ENCODE data around the gene PARD3B. TPM values are rescaled to one million over a fixed set of nuclear protein-coding genes. Genes with fewer than 3 reads are reported as not detected.

Gene PARD3B
- total and polyA plus RNA-seq, 2 of the 8 experiments (the other 6 are each of a cell fraction or from before 2014, with no cell fraction given): 1.2 to 5.7 TPM

DNA sequence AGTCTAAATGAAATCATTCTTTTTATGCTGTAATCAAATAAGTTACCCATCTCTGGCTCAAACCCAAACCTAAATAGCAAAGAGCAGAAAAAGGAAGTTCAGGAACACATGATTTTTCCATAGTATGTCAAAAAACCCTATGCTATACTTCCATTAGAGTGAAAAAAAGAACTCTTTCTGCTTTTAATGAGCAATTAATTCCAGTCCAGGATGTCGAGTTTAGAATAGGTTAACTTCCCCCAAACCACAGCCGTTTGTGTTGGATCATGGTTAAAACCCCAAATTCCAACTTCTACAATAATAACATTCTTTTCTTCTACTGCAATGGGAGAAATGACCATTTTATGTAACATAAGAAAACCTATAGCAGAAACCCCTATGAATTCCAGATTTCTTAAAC, 965.9 kb downstream of the PARD3B start:
- TF ChIP-seq CBX5 (IDR thresholded peaks at IDR 0.05; ENCODE audit: low read depth, low read length) (no peak), JUND (IDR thresholded peaks at IDR 0.05; ENCODE audit: low read length) (no peak), POLR2A (IDR thresholded peaks at IDR 0.05; ENCODE audit: control extremely low read depth in 1 of 2, low read depth in 2 of 2, low read length in 2 of 2) (no peak), CBX8 (IDR thresholded peaks at IDR 0.05; ENCODE audit: borderline replicate concordance, low read depth, low read length) (no peak), NRF1 (IDR thresholded peaks at IDR 0.05; ENCODE audit: low read depth, low read length) (no peak), CHD1 (IDR thresholded peaks at IDR 0.05; ENCODE audit: low read depth, low read length) (no peak), NANOG (IDR thresholded peaks at IDR 0.05; ENCODE audit: insufficient read depth, low read depth, low read length, poor library complexity, severe bottlenecking) (no peak), POU5F1 (IDR thresholded peaks at IDR 0.05; ENCODE audit: low read depth, low read length) (no peak), SRF (IDR thresholded peaks at IDR 0.05; ENCODE audit: low read depth, low read length) (no peak)
- H3K79me1 ChIP-seq (ENCODE audit: low read depth, low read length): no peaks in the 10 kb centered on the region; the same call in 1 of the 2 replicates
- no peak overlapping the region for H4K8ac ChIP-seq (ENCODE audit: extremely low read depth, insufficient read depth, low read length)
- no peak overlapping the region for H3K14ac ChIP-seq (ENCODE audit: insufficient read length)
- H2BK12ac ChIP-seq (ENCODE audit: low read depth, low read length): no peak overlapping the region
- peaks cover 0 to 9% of the 10 kb centered on the region in 2 experiments; a peak in 1 of 4 replicates for H3K9me3 ChIP-seq (ENCODE audit: insufficient read depth in 2 of 2, low read depth in 1 of 2, low read length in 1 of 2)
- H3K23ac ChIP-seq (ENCODE audit: insufficient read length): no peak overlapping the region
- H3K18ac ChIP-seq (ENCODE audit: extremely low read depth, low read length): no peak overlapping the region
- no peak overlapping the region for H4K91ac ChIP-seq (replicated peaks; ENCODE audit: insufficient read length, low read length)
- no peak overlapping the region for H3K27ac ChIP-seq (ENCODE audit: low read depth, low read length)
- H2BK5ac ChIP-seq (ENCODE audit: low read depth, low read length): no peak overlapping the region
- no peaks in the 10 kb centered on the region for H3K79me2 ChIP-seq (ENCODE audit: control insufficient read depth in 1 of 2, insufficient read depth in 2 of 2, low read length in 2 of 2)
- H2AK5ac ChIP-seq (ENCODE audit: low read depth, low read length): no peak overlapping the region
- H3K4ac ChIP-seq (replicated peaks; ENCODE audit: insufficient read length, low read depth, low read length): no peak overlapping the region
- H4K5ac ChIP-seq (ENCODE audit: insufficient read length, low read depth, low read length): no peak overlapping the region
- no peak overlapping the region for H3K9ac ChIP-seq (replicated peaks in 1 of 4; ENCODE audit: extremely low read depth in 1 of 4, low read depth in 3 of 4, low read length in 3 of 4)
- H3K4me3 ChIP-seq (ENCODE audit: extremely low read depth in 1 of 4, insufficient read depth in 2 of 4, low read depth in 3 of 4, low read length in 4 of 4): no peak overlapping the region
- no peaks in the 10 kb centered on the region for H3K36me3 ChIP-seq (ENCODE audit: control insufficient read depth in 2 of 4, insufficient read depth in 4 of 4, low read length in 3 of 4)
- POLR2A ChIA-PET (ENCODE audit: partially characterized antibody): no interaction called here
- 87% methylated on average over 2 of the region's 2 CpGs; no CpG with 5 or more reads in 1 of the 2 experiments for WGBS, 2 experiments (ENCODE audit: extremely low coverage in 1 of 2, insufficient coverage in 1 of 2, insufficient read length in 1 of 2, insufficient replicate concordance in 2 of 2, low coverage in 1 of 2, low lambda C conversion rate in 2 of 2, missing lambda C conversion rate in 1 of 2)
- no peak for FAIRE-seq
- H3K4me2 ChIP-seq (ENCODE audit: insufficient read depth in 1 of 2, low read depth in 2 of 2, low read length in 2 of 2): no peak overlapping the region
- no peak overlapping the region for H3K56ac ChIP-seq (replicated peaks; ENCODE audit: insufficient read length, low read depth, low read length)
- CTCF ChIA-PET (ENCODE audit: partially characterized antibody): interaction anchor here (0.7 to 1.1 kb wide), 2 partner anchors 356 to 415 kb away, joined by 3 read pairs; no protein-coding TSS in a partner anchor
- no peaks in the 10 kb centered on the region for H3K27me3 ChIP-seq (replicated peaks in 1 of 4; ENCODE audit: control insufficient read depth in 3 of 4, extremely low read depth in 1 of 4, insufficient read depth in 3 of 4, low read length in 3 of 4)
- no peak overlapping the region for H2BK20ac ChIP-seq (ENCODE audit: low read length)
- peaks cover 0 to 4% (median 2%) of the 10 kb centered on the region in 4 experiments; a peak in 2 of 7 replicates for H3K4me1 ChIP-seq (replicated peaks in 1 of 4; ENCODE audit: control insufficient read depth in 3 of 4, insufficient read depth in 4 of 4, low read length in 3 of 4)
- H2BK120ac ChIP-seq (replicated peaks; ENCODE audit: low read depth, low read length): no peak overlapping the region
- DNase-seq (ENCODE audit: low read depth in 1 of 2, low spot score in 2 of 2): no peak
- no peak overlapping the region for H2BK15ac ChIP-seq (ENCODE audit: low read length)
- H2AFZ ChIP-seq (ENCODE audit: low read length): no peak overlapping the region
- H4K20me1 ChIP-seq (replicated peaks in 1 of 2; ENCODE audit: control insufficient read depth in 1 of 2, insufficient read depth in 2 of 2, low read length in 2 of 2): no peaks in the 10 kb centered on the region
- no peaks in the 10 kb centered on the region for H3K23me2 ChIP-seq (ENCODE audit: low read depth, low read length)

All from H1 (cell line).